ENCODE results near the gene C10orf95.
"Not testable (repeated sequence)": the region's sequence is repeated elsewhere in the genome, so short reads cannot be mapped to it uniquely, and the experiment has no call there.

C10orf95 gene

GRCh38 chr10:102451105-102451969, at the start of gene C10orf95:
Gene C10orf95, minus strand, starts transcription at chr10:102451543. Its CDS starts 450 bp downstream, at chr10:102451093.
- no peak for DNase-seq (ENCODE audit: low spot score)

GRCh38 chr10:102500686-102501085, 49.3 kb upstream of the C10orf95 start:
- not testable (repeated sequence) for DNase-seq (ENCODE audit: low spot score)

- DNase-seq (ENCODE audit: low spot score): no peak
These were observed 48.0 kb upstream of the C10orf95 start for GRCh38 chr10:102499356-102499755.

- no peak for DNase-seq (ENCODE audit: low spot score)
These were observed 46.2 kb upstream of the C10orf95 start for GRCh38 chr10:102497545-102497944.

GRCh38 chr10:102493771-102494170, 42.4 kb upstream of the C10orf95 start:
- DNase-seq (ENCODE audit: low spot score): no peak

- DNase-seq (ENCODE audit: low spot score): peak; percentile 52
These were observed 41.6 kb upstream of the C10orf95 start for GRCh38 chr10:102492983-102493382.

- DNase-seq (ENCODE audit: low spot score): no peak
These were observed 41.1 kb upstream of the C10orf95 start for GRCh38 chr10:102492344-102492939.

- no peak for DNase-seq (ENCODE audit: low spot score)
These were observed 39.8 kb upstream of the C10orf95 start for GRCh38 chr10:102491136-102491535.

- no peak for DNase-seq (ENCODE audit: low spot score)
These were observed 33.9 kb upstream of the C10orf95 start for GRCh38 chr10:102485093-102485784.

GRCh38 chr10:102484021-102484420, 32.7 kb upstream of the C10orf95 start:
- no peak for DNase-seq (ENCODE audit: low spot score)

- no peak for DNase-seq (ENCODE audit: low spot score)
These were observed 29.1 kb upstream of the C10orf95 start for GRCh38 chr10:102480396-102480795.

GRCh38 chr10:102479651-102480050, 28.3 kb upstream of the C10orf95 start:
- DNase-seq (ENCODE audit: low spot score): no peak

GRCh38 chr10:102476466-102477141, 25.3 kb upstream of the C10orf95 start:
- DNase-seq (ENCODE audit: low spot score): no peak

- DNase-seq (ENCODE audit: low spot score): no peak
These were observed 24.2 kb upstream of the C10orf95 start for GRCh38 chr10:102475451-102476040.

- no peak for DNase-seq (ENCODE audit: low spot score)
These were observed 22.3 kb upstream of the C10orf95 start for GRCh38 chr10:102473445-102474331.

GRCh38 chr10:102470579-102471546, 19.5 kb upstream of the C10orf95 start:
- DNase-seq (ENCODE audit: low spot score): no peak

- no peak for DNase-seq (ENCODE audit: low spot score)
These were observed 17.3 kb upstream of the C10orf95 start for GRCh38 chr10:102468683-102469082.

GRCh38 chr10:102467971-102468438, 16.7 kb upstream of the C10orf95 start:
- no peak for DNase-seq (ENCODE audit: low spot score)

- no peak for DNase-seq (ENCODE audit: low spot score)
These were observed 16.0 kb upstream of the C10orf95 start for GRCh38 chr10:102467318-102467717.
